ENCODE data around the gene ALAS1. TPM values are rescaled to one million over a fixed set of nuclear protein-coding genes. Genes with fewer than 3 reads are reported as not detected.

The ALAS1 gene
- total and polyA plus RNA-seq, 9 of the 15 experiments (the other 6 are each of a cell fraction or from before 2014, with no cell fraction given): 21.4 to 49.5 (median 34.4) TPM

GRCh38 chr3:52238761-52239701 lies 41.1 kb downstream of the ALAS1 start, which contains the start of gene TWF2 (continued):
- TF ChIP-seq PATZ1 (CRISPR knock-in tag; IDR thresholded peaks at IDR 0.05; ENCODE audit: borderline replicate concordance) (no peak), HMGN3 (IDR thresholded peaks at IDR 0.05; ENCODE audit: borderline replicate concordance, extremely low read depth, insufficient read length, low read depth, low read length) (peak; percentile 16), NFE2 (IDR thresholded peaks at IDR 0.05; ENCODE audit: low read depth) (no peak), HOXB6 (CRISPR knock-in tag; IDR thresholded peaks at IDR 0.05; ENCODE audit: borderline replicate concordance) (no peak), ZNF589 (CRISPR knock-in tag; IDR thresholded peaks at IDR 0.05; ENCODE audit: low read depth) (0 out of 2 replicates have a peak, but pooled peaks have one; percentile 6), KDM2B (CRISPR knock-in tag; IDR thresholded peaks at IDR 0.05) (no peak), PYGO2 (tag; IDR thresholded peaks at IDR 0.05) (no peak), KAT8 (IDR thresholded peaks at IDR 0.05; ENCODE audit: low read depth) (no peak), ZNF232 (CRISPR knock-in tag; IDR thresholded peaks at IDR 0.05) (no peak), ZNF140 (CRISPR knock-in tag; IDR thresholded peaks at IDR 0.05) (no peak), MCM2 (IDR thresholded peaks at IDR 0.05; ENCODE audit: low read depth) (no peak), XRCC3 (IDR thresholded peaks at IDR 0.05) (no peak), FOSL1 (tag; conservative IDR thresholded peaks at IDR 0.05) (no peak), E2F1 (CRISPR knock-in tag; IDR thresholded peaks at IDR 0.05) (no peak), POLR2AphosphoS2 (IDR thresholded peaks at IDR 0.05; ENCODE audit: low read length) (no peak; the same call in 1 of the 2 replicates), ARID4B (CRISPR knock-in tag; IDR thresholded peaks at IDR 0.05) (peak; percentile 40; the same call in 1 of the 2 replicates), ZNF23 (CRISPR knock-in tag; IDR thresholded peaks at IDR 0.05) (no peak), CHD1 (IDR thresholded peaks at IDR 0.05; ENCODE audit: low read length) (no peak), BCOR (IDR thresholded peaks at IDR 0.05) (no peak), ZNF408 (CRISPR knock-in tag; IDR thresholded peaks at IDR 0.05; ENCODE audit: low read depth) (no peak), ZNF785 (CRISPR knock-in tag; IDR thresholded peaks at IDR 0.05) (no peak), GATAD2A (IDR thresholded peaks at IDR 0.05) (no peak)

All from K562 (cell line).